ENCODE measurements around the gene BTNL2.

The BTNL2 gene

DNA sequence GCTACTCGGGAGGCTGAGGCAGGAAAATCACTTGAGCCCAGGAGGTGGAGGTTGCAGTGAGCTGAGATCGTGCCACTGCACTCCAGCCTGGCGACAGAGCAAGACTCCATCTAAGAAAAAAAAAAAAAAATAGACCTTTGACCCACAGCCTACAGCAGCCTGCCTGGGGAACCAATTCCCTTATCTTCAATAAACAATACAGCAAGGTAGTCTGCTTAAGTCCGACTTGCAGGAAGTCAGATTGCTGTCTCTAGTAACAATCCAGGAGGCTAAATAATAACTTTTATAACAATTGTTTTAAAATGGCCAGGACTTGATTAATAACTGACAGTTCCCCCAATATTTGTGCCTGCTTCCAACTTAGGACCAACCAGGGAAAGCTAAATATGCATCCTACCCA, 19.4 kb upstream of the BTNL2 start (continued):
- no peak for TF ChIP-seq ZNF140 (tag by site-specific recombination; IDR thresholded peaks at IDR 0.05)
- TF ChIP-seq ZNF677 (tag by site-specific recombination; IDR thresholded peaks at IDR 0.05): no peak
- no peak for TF ChIP-seq ZNF843 (tag by site-specific recombination; IDR thresholded peaks at IDR 0.05)
- TF ChIP-seq YY2 (tag by site-specific recombination; IDR thresholded peaks at IDR 0.05): no peak

DNA sequence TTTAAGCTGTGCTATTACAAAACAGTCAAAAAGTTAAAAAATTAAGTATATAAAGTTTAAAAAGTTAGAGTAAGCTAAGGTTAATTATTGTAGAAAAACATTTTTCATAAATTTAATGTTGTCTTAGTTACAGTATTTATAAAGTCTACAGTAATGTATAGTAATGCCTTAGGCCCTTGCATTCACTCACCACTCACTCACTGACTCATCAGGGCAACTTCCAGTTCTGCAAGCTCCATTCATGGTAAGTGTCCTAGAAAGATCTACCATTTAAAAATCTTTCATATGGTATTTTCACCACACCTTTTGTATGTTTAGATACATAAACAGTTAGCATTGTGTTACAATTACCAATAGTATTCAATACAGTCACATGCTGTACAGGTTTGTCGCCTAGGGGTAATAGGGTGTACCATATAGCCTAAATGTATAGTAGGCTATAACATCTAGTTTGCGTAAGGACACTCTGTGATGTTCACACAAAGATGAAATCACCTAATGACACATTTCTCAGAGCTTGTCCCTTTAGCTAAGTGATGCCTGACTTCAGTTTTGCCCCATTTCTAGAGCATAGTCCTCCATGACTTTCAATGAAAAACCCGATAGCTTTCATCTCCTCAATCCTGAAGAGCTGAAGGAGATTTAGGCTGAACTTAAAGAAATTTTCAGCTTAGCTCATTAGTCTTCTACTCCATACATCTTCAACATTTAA, 17.8 kb upstream of the BTNL2 start:
- no peaks in the 10 kb centered on the region for H3K9me3 ChIP-seq (ENCODE audit: control insufficient read depth, insufficient read depth, low read depth, low read length)
- H3K36me3 ChIP-seq (ENCODE audit: control insufficient read depth in 2 of 2, insufficient read depth in 1 of 2, low read length in 2 of 2): no peaks in the 10 kb centered on the region
- no peak overlapping the region for H3K4me3 ChIP-seq (ENCODE audit: low read depth, low read length)
- TF ChIP-seq, protein P1, sequence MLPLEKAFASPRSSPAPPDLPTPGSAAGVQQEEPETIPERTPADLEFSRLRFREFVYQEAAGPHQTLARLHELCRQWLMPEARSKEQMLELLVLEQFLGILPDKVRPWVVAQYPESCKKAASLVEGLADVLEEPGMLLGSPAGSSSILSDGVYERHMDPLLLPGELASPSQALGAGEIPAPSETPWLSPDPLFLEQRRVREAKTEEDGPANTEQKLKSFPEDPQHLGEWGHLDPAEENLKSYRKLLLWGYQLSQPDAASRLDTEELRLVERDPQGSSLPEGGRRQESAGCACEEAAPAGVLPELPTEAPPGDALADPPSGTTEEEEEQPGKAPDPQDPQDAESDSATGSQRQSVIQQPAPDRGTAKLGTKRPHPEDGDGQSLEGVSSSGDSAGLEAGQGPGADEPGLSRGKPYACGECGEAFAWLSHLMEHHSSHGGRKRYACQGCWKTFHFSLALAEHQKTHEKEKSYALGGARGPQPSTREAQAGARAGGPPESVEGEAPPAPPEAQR (tag by site-specific recombination; IDR thresholded peaks at IDR 0.05): no peak
- TF ChIP-seq ZNF274 (IDR thresholded peaks at IDR 0.05; ENCODE audit: low read length): no peak
- TF ChIP-seq ZNF274 (tag by site-specific recombination; IDR thresholded peaks at IDR 0.05; ENCODE audit: borderline replicate concordance): no peak
- no peak for TF ChIP-seq ZNF416 (tag by site-specific recombination; IDR thresholded peaks at IDR 0.05)
- TF ChIP-seq, protein P2, sequence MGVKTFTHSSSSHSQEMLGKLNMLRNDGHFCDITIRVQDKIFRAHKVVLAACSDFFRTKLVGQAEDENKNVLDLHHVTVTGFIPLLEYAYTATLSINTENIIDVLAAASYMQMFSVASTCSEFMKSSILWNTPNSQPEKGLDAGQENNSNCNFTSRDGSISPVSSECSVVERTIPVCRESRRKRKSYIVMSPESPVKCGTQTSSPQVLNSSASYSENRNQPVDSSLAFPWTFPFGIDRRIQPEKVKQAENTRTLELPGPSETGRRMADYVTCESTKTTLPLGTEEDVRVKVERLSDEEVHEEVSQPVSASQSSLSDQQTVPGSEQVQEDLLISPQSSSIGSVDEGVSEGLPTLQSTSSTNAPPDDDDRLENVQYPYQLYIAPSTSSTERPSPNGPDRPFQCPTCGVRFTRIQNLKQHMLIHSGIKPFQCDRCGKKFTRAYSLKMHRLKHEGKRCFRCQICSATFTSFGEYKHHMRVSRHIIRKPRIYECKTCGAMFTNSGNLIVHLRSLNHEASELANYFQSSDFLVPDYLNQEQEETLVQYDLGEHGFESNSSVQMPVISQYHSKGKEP (tag by site-specific recombination; IDR thresholded peaks at IDR 0.05): no peak
- TF ChIP-seq ZNF37A (tag by site-specific recombination; IDR thresholded peaks at IDR 0.05): no peak
- TF ChIP-seq ZNF10 (tag by site-specific recombination; IDR thresholded peaks at IDR 0.05): no peak
- no peak for TF ChIP-seq ZNF404 (tag by site-specific recombination; IDR thresholded peaks at IDR 0.05)
- TF ChIP-seq, protein P3, sequence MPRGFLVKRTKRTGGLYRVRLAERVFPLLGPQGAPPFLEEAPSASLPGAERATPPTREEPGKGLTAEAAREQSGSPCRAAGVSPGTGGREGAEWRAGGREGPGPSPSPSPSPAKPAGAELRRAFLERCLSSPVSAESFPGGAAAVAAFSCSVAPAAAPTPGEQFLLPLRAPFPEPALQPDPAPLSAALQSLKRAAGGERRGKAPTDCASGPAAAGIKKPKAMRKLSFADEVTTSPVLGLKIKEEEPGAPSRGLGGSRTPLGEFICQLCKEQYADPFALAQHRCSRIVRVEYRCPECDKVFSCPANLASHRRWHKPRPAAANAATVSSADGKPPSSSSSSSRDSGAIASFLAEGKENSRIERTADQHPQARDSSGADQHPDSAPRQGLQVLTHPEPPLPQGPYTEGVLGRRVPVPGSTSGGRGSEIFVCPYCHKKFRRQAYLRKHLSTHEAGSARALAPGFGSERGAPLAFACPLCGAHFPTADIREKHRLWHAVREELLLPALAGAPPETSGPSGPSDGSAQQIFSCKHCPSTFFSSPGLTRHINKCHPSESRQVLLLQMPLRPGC (tag by site-specific recombination; IDR thresholded peaks at IDR 0.05): no peak
- TF ChIP-seq ZNF596 (tag by site-specific recombination; IDR thresholded peaks at IDR 0.05): no peak
- TF ChIP-seq ZNF777 (tag by site-specific recombination; IDR thresholded peaks at IDR 0.05; ENCODE audit: borderline replicate concordance): no peak
- TF ChIP-seq ZNF768 (tag by site-specific recombination; IDR thresholded peaks at IDR 0.05): no peak
- no peak for TF ChIP-seq HOXC10 (CRISPR knock-in tag; IDR thresholded peaks at IDR 0.05)
- TF ChIP-seq ZNF473 (tag by site-specific recombination; IDR thresholded peaks at IDR 0.05): no peak
- TF ChIP-seq ZNF292 (tag by site-specific recombination; IDR thresholded peaks at IDR 0.05; ENCODE audit: borderline replicate concordance, low read depth): no peak
- no peak for TF ChIP-seq ZNF658 (tag by site-specific recombination; IDR thresholded peaks at IDR 0.05)
- no peak for TF ChIP-seq ZNF555 (tag by site-specific recombination; conservative IDR thresholded peaks at IDR 0.05)
- TF ChIP-seq GLIS1 (tag by site-specific recombination; IDR thresholded peaks at IDR 0.05): no peak
- no peak for TF ChIP-seq ZNF266 (tag by site-specific recombination; IDR thresholded peaks at IDR 0.05; ENCODE audit: low read depth)
- TF ChIP-seq, protein P4, sequence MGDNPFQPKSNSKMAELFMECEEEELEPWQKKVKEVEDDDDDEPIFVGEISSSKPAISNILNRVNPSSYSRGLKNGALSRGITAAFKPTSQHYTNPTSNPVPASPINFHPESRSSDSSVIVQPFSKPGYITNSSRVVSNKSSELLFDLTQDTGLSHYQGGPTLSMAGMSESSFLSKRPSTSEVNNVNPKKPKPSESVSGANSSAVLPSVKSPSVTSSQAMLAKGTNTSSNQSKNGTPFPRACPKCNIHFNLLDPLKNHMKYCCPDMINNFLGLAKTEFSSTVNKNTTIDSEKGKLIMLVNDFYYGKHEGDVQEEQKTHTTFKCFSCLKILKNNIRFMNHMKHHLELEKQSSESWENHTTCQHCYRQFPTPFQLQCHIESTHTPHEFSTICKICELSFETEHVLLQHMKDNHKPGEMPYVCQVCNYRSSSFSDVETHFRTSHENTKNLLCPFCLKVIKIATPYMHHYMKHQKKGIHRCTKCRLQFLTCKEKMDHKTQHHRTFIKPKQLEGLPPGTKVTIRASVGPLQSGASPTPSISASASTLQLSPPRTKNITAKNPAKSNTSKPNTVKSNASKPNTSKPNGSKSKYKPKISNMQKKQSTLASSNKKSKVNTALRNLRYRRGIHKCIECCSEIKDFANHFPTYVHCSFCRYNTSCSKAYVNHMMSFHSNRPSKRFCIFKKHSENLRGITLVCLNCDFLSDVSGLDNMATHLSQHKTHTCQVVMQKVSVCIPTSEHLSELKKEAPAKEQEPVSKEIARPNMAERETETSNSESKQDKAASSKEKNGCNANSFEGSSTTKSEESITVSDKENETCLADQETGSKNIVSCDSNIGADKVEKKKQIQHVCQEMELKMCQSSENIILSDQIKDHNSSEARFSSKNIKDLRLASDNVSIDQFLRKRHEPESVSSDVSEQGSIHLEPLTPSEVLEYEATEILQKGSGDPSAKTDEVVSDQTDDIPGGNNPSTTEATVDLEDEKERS (tag by site-specific recombination; IDR thresholded peaks at IDR 0.05): no peak
- H3K4me1 ChIP-seq (ENCODE audit: control insufficient read depth, insufficient read depth, low read length): no peaks in the 10 kb centered on the region
- POLR2A ChIA-PET: no interaction called here
- CTCF ChIA-PET: interaction anchor here (0.9 to 4.7 kb wide), 13 partner anchors 9 to 560 kb away, joined by 3 to 48 read pairs (median 5); no protein-coding TSS in a partner anchor
- no peak overlapping the region for H3K27ac ChIP-seq (ENCODE audit: extremely low read depth, low read depth, low read length)

All from HEK293 (cell line).